GM12891 (cell line): ENCODE results near the gene ROBO4.

Experiments used
- POLR2A ChIP-seq: IDR thresholded peaks from 2 replicates; pipeline ENCODE4 v1.6.1; 2011; ENCODE audit warnings: low read depth, low read length, control low read depth
- POLR2AphosphoS5 ChIP-seq: IDR thresholded peaks from 2 replicates; pipeline ENCODE4 v1.6.1; 2011; ENCODE audit warnings: low read depth, low read length, control low read depth

GRCh38 chr11:124865902-124866851 lies 31.5 kb downstream of the ROBO4 start:
- TF ChIP-seq POLR2A (no peak), POLR2AphosphoS5 (no peak)
